CD4-positive, alpha-beta T cell treated with Interleukin-17A for 1 hour (primary cell): ENCODE measurements around the gene CFAP65.

Source experiments
- DNase-seq: peaks from one replicate; pipeline ENCODE4 v3.0.0-alpha.2; 2020

The CFAP65 gene, protein sequence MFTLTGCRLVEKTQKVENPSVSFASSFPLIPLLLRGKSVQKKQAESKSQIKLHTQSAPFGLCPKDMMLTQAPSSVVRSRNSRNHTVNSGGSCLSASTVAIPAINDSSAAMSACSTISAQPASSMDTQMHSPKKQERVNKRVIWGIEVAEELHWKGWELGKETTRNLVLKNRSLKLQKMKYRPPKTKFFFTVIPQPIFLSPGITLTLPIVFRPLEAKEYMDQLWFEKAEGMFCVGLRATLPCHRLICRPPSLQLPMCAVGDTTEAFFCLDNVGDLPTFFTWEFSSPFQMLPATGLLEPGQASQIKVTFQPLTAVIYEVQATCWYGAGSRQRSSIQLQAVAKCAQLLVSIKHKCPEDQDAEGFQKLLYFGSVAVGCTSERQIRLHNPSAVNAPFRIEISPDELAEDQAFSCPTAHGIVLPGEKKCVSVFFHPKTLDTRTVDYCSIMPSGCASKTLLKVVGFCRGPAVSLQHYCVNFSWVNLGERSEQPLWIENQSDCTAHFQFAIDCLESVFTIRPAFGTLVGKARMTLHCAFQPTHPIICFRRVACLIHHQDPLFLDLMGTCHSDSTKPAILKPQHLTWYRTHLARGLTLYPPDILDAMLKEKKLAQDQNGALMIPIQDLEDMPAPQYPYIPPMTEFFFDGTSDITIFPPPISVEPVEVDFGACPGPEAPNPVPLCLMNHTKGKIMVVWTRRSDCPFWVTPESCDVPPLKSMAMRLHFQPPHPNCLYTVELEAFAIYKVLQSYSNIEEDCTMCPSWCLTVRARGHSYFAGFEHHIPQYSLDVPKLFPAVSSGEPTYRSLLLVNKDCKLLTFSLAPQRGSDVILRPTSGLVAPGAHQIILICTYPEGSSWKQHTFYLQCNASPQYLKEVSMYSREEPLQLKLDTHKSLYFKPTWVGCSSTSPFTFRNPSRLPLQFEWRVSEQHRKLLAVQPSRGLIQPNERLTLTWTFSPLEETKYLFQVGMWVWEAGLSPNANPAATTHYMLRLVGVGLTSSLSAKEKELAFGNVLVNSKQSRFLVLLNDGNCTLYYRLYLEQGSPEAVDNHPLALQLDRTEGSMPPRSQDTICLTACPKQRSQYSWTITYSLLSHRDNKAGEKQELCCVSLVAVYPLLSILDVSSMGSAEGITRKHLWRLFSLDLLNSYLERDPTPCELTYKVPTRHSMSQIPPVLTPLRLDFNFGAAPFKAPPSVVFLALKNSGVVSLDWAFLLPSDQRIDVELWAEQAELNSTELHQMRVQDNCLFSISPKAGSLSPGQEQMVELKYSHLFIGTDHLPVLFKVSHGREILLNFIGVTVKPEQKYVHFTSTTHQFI (N-terminal part only)

DNA sequence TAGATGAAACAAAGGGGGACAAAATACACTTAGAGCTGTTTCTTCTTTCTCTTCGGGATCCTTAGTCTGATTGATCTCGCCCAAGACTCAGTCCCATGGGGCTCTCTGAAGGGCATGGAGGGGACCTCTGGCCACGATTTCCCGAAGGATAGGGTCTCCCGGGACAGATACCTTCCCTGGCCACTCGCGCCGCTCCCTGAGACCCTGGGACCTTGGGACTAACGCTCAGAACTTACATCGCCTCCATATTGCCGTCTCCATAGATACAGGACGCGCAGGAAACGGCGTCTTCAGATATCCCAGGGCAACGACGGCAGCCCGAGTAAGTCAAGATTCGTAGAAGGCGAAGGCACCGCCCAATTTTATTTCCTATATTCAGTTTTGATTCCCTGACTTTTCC, at the start of gene CFAP65:
TSS of gene CFAP65 (minus strand) at position 265 of the 400 bp plus-strand sequence. CDS start 2,468 bp downstream, outside the sequence.
- peak; percentile 31 for DNase-seq

DNA sequence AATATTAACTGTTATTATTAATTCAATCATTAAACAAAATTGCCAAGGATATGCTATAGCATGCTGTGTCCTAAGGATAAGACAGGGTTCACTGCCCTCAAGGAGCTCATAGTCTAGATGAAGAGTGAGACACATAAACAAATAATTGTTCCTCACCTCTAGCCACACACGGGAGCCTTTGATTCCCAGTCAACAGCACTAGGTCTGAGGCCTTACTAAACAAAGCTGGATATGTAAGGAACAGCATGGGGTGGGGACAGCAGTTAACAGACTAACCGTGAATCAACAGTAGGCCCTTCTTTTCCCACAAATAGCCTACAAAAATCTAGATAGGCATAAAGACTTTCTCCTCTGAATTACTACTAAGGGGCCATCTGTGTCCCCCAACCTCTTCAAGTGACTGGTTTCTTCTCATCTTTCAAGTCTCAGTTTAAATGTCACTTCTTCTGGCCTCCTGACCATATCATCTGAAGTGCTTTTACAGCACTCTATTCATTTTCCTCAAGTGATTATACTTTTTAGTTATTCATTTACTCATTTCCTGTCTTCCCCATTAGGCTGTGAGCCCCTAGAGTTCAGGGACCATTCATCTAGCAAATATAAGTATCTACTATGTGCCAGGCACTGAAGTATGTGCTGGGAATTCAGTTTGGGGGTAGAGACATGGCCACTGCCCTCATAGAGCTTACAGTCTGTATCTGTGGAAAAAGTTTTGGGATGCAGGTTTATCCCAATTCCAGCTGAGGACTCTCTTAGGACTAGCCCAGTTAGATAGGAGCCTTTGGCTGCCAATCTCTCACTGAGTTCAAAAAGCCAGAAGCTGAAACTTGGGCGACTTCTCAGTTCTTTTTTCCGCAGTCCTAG, 49.4 kb upstream of the CFAP65 start:
- no peak for DNase-seq

DNA sequence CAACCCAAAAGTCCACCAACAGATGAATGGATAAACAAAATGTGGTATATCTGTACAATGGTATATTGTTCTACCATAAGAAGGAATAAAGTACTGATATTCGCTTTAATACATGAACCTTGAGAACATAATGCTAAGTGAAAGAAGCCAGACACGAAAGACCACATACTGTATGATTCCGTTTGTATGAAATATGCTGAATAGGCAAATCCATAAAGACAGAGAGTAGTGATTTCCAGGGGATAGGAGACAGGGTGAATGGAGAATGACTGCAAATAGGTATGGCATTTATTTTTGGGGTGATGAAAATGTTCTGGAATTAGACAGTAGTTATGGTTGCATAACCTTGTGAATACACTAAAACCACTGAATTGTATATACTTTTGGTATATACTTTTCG, 48.0 kb upstream of the CFAP65 start:
- no peak for DNase-seq

DNA sequence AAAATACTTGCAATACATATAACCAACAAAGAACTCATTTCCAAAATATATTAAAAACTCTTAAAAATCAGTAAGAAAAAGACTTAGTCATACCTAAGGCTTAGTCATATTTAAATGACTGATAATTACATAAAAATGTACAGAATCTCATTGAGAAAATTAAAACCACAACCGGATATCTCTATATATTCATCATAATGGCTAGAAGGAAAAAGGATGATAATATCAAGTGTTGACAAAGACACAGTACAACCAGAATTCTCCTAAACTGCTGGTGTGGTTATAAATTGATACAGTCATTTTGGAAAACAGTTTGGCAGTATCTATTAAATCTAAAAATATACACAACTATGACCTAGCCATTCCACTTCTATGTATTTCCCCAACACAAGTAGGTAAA, 46.5 kb upstream of the CFAP65 start:
- DNase-seq, result no peak

DNA sequence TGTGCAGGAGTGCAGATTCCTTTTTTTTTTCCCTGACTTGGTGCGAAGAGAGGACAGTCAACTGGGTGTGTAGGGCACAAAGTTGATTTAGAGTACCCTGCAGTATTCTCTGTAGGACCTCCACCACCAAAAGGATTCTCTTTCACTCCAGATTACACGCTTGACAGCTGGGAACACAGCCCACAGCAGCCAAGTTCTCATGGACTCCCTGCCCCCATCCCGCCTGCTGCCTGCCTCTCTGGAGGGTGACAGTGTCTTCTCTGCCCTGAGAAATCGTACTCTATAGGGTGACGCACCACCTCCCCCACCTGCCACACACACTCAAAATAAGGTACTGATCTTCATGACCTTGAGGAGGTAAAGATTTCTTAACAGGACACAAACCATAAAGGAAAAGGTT, 46.0 kb upstream of the CFAP65 start:
- no peak for DNase-seq

DNA sequence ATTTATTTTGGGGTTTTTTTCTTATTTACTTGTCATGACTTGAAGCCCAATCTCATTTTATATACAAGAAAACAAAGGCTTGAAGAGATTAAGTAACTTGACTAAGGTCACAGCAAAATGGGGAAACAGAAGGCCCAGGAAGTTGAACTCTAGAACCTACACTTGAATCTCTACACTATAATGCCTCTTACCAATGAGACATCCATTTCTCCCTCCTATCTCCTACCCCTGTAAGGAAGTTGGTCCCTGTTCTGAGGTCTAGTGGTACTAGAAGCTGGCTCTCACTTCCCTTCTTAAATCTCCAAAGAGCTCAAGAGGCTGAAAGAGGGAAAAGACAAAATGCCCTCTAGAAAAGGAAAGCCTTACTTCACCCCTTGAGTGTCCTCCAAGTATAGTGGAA, 44.9 kb upstream of the CFAP65 start:
- DNase-seq, result no peak

DNA sequence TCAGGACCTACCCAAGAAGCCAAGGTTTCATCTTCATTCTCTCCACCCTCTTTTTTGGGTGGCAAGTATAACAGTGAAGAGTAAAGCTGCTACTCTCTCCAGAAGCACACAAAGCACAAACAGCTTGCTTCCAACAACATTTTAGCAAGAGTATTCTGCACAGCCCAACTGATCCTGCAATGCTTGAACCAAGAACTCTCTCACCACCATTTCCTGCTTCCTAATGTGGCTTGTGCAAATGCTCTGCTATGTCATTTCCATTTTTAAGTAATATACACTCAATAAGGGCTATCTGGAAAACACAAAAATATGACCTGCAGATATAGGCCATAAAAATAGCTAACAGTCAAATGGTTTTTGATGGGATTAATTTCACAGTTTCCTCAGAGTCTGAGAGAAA, 43.5 kb upstream of the CFAP65 start:
- DNase-seq, result no peak

DNA sequence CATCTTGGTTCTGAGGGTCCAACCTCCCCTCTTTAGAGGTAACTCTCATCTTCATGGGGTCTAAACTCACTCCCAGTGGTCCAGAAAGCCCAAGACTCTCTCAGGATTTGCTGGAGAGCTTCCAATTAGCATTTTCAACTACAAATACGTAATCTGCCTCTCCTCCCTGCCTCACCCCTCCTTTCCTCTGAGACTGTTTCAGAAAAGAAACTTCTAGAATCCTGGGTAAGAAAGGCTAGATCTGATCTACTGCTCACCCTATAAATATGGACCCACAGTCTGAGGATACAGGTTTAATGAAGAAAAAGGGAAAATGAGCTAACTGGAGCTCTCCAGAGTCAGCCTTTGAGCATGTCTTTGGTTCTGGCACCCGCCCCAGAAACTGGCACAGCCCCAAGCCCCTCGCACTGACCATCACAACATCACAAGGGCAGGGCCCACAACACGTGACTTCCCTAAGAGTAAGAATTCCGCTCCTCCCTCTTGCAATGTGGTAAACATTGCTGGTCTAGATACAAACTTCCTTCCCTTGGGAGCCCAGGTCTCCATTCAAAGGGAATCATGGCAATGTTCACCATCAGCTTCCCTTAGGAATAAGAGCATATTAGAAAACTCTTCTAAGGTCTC, 41.1 kb upstream of the CFAP65 start:
- DNase-seq, result no peak

DNA sequence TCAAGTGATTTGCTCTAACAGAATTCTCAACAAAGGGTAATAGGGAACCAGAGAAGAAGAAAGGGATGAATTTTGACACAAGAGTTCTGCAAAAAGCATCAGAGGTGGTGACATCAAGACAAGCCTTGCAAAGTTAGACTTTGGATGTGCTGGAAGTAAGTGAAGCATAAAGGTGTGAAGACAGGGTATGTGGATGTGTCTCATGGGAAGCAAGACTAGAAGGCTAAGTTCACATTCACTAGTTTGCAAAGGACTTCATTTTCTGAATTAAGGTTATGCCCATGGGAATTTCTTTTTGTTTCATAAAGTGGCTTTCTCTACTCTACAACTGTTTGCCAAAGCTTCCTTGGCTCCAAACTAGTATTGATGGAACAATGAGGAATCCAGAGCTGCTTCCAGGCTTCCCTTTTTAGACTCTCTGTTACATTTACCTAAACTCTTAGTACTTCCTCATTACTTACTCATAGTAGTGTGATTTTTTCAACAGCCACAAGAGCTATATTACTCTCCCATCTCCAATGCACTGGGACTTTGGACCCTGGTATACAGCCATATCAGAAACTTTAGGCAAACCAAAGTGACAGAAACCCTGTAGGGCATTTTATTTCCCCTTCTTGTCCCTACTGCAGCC, 40.5 kb upstream of the CFAP65 start:
- DNase-seq, result no peak

DNA sequence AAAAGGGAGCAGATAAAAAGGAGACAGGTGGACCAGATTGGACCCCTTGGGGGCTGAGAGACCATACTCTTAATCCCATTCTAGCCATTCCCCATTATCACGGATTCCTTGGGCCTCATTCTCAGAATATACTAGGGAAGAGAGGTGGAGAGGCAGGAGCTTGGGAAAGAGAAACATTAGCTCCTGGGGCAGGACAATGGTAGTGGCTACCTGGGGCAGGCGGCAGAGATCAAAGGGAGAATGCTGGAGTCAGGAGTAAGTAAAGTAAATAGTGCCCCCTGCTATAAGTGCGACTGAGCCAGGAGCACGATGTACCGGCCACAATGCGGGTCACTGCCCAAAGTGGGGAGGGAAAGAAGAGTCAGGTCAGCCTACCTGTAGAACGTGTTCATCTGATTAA, 39.8 kb upstream of the CFAP65 start:
- no peak for DNase-seq

DNA sequence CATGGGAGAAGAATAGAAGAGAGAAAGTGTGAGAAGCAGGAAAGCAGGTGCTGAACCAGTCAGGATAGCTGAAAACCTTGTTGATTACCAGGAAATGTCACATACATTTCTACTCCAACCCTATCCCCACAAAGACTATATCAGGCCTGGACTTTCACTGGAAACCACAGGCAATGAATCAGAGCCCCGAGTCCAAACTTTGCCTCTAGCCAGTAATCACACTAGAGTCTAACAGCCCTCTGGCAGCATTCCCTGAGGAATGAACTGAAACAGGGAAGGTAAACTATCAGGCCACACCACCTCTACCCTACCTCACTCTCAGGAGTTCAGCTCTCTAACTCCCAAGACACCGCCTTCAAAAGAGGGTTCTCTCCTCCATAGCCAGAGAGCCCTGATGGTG, 38.1 kb upstream of the CFAP65 start:
- DNase-seq, result no peak

DNA sequence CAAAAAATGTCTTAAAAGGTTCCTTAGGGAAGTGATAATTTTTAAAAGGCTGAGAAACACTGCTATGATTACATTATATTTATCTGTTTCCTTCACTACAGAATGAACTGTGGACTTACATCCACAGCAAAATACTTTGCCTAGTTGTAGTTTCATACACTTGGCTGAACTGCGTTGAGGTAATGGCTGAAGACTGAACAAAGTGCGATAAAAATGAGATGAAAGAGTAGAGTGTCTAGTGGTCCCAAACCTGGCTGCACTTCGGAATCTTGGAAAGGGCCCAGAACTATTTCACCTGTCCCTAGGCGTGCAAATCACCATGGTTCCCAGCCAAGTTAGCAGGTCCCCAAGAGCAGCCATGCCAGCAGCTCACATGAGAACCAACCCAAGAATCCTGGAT, 37.6 kb upstream of the CFAP65 start:
- DNase-seq, result no peak

DNA sequence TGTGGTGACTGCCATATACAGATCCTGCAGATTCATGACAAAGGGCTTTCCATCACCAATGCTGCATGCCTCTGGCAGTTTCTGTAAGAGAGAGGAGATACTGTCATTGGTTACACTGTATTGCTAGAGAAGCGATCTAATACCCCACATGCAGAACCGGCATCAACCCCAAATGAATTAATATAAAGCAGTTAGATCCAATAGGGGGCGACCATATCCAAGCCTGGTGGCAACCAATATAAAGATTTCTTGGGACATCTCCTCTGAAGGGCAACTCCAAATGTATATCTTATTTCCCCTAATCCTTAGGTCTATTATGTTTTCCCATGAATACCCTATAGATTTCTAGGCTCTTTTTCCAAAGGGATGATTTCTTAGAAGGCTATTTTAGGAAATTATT, 36.8 kb upstream of the CFAP65 start:
- no peak for DNase-seq

DNA sequence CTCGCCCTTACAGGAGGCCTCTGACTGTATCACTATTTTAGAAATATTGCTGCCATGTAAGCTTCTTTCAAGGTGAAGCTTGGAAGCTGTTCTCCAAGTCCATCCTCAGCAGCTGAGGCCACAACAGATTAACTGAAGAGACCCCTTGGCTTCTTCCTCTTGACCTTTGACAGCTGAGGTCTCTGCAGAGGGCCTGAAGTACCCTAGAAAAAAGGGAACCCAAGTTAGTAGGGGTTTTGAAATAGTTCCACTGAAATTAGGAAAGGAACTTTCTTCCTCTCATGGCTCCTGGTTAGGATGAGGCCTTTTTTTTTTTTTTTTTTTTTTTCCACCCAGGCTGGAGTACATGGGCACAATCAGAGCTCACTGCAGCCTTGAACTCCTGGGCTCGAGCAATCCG, 34.9 kb upstream of the CFAP65 start:
- no peak for DNase-seq

DNA sequence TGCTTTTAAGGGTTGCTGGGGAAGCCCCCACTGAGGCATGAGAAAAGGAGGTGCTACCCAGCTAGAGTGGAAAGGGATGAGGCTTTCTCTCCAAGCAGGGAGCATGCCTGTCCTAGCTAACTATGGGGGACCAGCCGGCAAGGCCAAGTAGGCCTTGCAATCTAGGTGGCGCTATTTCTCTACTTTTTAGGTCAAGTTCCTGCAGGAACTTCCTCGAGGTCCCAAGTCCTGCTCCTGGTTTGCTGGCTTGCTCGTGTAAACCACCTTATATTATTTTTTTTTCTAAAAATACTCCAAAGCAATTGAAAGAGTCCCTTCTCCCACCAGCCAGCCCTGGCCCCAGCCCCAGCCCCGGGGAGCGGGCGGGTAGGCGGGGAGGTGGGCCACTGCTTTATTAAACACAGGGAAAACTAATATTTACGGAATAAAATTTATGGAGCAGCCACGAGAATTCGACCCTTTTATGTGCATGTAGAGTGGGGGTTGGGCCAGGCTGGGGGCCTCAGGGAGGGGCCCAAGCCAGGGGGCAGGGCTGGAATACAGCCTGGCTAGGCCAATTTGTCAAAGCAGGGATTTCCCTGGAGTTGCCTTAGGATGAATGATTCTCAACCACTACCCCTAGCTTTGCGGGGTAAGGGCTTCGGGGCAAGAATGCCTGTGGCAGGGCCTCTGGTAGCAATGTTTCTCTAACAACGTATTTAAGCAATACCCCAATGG, 32.3 kb upstream of the CFAP65 start:
- DNase-seq, result peak; percentile 26

DNA sequence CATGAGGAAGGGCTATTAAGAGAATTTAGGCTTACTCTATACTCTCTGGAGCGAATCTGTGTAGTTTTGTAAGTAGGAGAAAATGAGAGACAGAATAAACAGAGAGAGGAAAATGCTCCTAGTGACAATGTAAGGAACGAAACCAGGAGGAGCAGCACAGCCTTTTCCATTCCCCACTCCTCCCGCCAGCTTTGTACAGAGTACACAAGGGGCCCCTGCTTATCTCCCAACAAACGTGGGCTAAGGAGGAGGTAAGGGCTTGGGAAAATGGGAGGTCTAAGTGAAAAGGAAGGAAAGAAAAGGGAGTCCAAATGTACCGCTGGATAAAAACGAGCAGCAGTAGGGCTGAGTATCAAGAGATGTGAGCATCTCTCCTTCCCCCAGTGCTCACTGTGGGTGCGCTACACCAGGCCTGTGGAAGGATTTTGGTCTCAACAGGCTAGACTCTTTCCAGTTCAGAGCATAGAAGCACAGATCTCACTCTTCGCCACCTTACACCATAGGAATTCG, 31.5 kb upstream of the CFAP65 start:
- no peak for DNase-seq

DNA sequence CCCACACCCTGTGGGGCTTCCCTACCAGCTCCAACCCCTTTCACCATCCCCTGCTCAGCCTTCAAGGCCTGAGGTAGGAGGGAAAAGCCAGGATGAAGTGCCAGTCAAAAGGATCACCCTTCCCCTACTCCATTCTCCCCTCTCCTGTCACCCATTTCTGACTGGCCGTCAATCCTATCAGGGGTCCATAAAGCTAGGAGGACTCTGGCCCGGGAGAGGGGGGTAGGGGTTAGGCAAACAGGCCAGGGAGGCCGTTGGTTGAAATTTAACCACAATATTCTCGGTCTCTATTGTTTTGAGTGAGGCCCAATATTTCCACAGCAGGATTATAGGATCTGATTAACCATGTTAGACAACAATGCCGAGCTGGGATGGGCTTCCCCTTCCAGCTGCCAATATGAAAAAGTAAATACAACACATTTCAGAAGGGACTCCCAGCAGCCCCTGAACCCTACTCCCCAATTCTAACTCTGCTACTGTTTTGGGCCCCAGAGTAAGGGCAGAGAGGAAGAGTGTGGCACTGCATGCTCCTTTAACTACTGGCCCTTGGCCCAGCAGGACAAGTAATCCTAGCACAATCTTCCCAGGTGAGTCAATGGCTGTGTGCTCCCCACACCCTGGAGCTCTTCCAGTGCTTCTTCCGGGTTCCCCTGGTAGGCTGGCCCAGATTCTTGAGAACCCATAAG, 30.0 kb upstream of the CFAP65 start:
- DNase-seq, result no peak

DNA sequence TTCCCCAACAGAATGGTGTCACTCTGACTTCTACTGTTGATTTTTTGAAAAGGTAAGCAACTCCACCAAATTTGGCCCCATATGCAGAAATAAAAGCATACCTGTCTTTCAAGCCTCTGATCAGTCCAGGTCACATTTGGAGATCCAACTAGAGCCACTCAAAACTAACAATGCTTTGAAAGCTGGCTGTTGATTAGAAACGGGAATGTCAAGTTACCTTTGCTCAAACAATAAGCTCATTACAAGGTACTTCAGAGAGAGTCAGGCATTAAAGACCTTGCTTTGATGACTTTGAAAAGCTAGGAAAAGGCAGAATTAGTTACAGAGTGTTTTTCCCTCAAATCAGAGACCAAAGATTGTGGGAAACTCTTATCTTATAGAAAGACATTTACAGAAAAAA, 24.2 kb upstream of the CFAP65 start:
- DNase-seq, result no peak

DNA sequence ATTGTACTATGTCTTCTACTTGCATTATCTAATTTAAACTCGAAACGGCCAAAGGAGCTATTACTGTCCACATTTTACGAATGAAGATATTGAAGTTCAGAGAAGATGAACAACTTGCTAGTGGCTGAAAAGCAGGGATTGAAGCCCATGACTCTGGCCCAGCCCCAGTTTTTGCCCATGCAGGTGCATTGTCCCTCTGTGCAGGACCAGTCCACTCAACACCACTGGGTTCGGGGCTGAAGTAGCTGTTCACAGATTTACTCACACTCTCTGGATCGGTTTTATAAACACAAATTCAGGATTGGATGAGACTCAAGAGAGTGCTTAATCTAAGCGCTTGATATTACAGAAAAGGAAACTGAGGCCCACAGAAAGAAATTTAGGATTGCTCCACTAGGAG, 20.8 kb upstream of the CFAP65 start:
- DNase-seq, result no peak
